Esophagus squamous epithelium (tissue), 5 donors: ENCODE measurements around the gene LAMC3. TPM values are rescaled to one million over a fixed set of nuclear protein-coding genes. Genes with fewer than 3 reads are reported as not detected.

Experiments used
- DNase-seq: peaks from one replicate; lab custom pipeline; 2025; lab: John Stamatoyannopoulos, UW
- H3K27ac ChIP-seq, 4 donors: fragments of 200-600 bp; sonication (generic); one replicate each; pipeline ENCODE4 v1.5.1; 2016 to 2019; ENCODE audit warnings: mild to moderate bottlenecking in 1 of 4
- H3K27me3 ChIP-seq, 4 donors: fragments of 200-600 bp; sonication (generic); 1 replicate in 3 of 4; 2 replicates in 1 of 4; pipeline versions ENCODE4 v1.5.1 to v1.6.0; 2017 to 2021; ENCODE audit warnings: antibody characterized with exemption in 1 of 4
- H3K36me3 ChIP-seq, 3 donors: fragments of 200-600 bp; sonication (generic); one replicate each; pipeline ENCODE4 v1.5.1; 2016 to 2019
- H3K4me1 ChIP-seq, 3 donors: fragments of 200-600 bp; sonication (generic); one replicate each; pipeline ENCODE4 v1.5.1; 2017 to 2019
- H3K4me3 ChIP-seq, 4 donors: fragments of 200-600 bp; sonication (generic); 1 replicate in 3 of 4; 2 replicates in 1 of 4; pipeline ENCODE4 v1.5.1; 2016 to 2019; ENCODE audit warnings: mild to moderate bottlenecking in 2 of 4, moderate library complexity in 1 of 4
- H3K9me3 ChIP-seq, 3 donors: fragments of 200-600 bp; sonication (generic); one replicate each; pipeline ENCODE4 v1.5.1; 2016 to 2019
- CTCF ChIP-seq, 6 experiments: fragments of 450-650 bp in 4 of 6; fragments of 200-600 bp in 2 of 6; sonication (generic) in 2 of 6; IDR thresholded peaks; one replicate each; pipeline ENCODE4 v1.5.1; 2016 to 2019; ENCODE audit warnings: antibody characterized with exemption in 6 of 6, mild to moderate bottlenecking in 4 of 6, moderate library complexity in 4 of 6
- POLR2A ChIP-seq, 4 donors: fragments of 450-650 bp; IDR thresholded peaks; one replicate each; pipeline ENCODE4 v1.6.1; 2017; ENCODE audit warnings: antibody characterized with exemption in 4 of 4, mild to moderate bottlenecking in 4 of 4, moderate library complexity in 3 of 4
- WGBS, 2 donors: methylation state at CpG; one replicate each; pipeline ENCODE4 v1.1.5; 2018; 5-methylcytosine and 5-hydroxymethylcytosine counted together
- intact Hi-C: fragments of 100-400 bp; cut with DNase I; formaldehyde crosslinking; loops from one replicate; pipeline ENCODE4 v1.15.0; 2022
- total RNA-seq, 4 donors: library from RNA; depleted of rRNA; stranded (reverse); fragments of >200 nt; gene quantifications; one replicate each; pipeline ENCODE4 v1.1.0, GENCODE V29; 2016
- donor health status: DM: yes; HTN: yes; CAD: no.

The LAMC3 gene
- total RNA-seq, 4 donors from 2014 or later, result 0.53 to 4.6 (median 2.7) TPM

- H3K9me3 ChIP-seq, result no peaks in the 10 kb centered on the region
- WGBS, 2 donors, result 69 to 71% methylated on average over 5 to 8 of the region's 9 CpGs
- no peak overlapping the region for H3K4me3 ChIP-seq
- TF ChIP-seq POLR2A (IDR thresholded peaks at IDR 0.05) (no peak), CTCF (IDR thresholded peaks at IDR 0.05) (no peak)
- intact Hi-C loops, result no loop called here
- H3K27ac ChIP-seq, result no peak overlapping the region
- H3K36me3 ChIP-seq, result no peaks in the 10 kb centered on the region
- DNase-seq, result no peak
- H3K4me1 ChIP-seq, result peaks cover 6 to 54% (median 18%) of the 10 kb centered on the region in 3 donors
- peaks cover 0 to 29% (median 0%) of the 10 kb centered on the region in 4 donors for H3K27me3 ChIP-seq
Measured at GRCh38 chr9:131100445-131100844, 91.5 kb downstream of the LAMC3 start.

GRCh38 chr9:131101207-131101964 is 92.4 kb downstream of the LAMC3 start:
- H3K36me3 ChIP-seq, result peaks cover 0 to 8% (median 0%) of the 10 kb centered on the region in 3 donors
- no peak overlapping the region for H3K4me3 ChIP-seq
- H3K9me3 ChIP-seq, result no peaks in the 10 kb centered on the region
- H3K27ac ChIP-seq, result no peak overlapping the region
- intact Hi-C loops, result no loop called here
- WGBS, 2 donors, result 83 to 94% methylated on average over 8 to 9 of the region's 11 CpGs
- DNase-seq, result no peak
- H3K4me1 ChIP-seq, result peaks cover 0 to 44% (median 8%) of the 10 kb centered on the region in 3 donors
- TF ChIP-seq POLR2A (IDR thresholded peaks at IDR 0.05) (no peak), CTCF (IDR thresholded peaks at IDR 0.05) (no peak)
- H3K27me3 ChIP-seq, result peaks cover 0 to 20% (median 0%) of the 10 kb centered on the region in 4 donors

GRCh38 chr9:131103024-131103423 is 94.0 kb downstream of the LAMC3 start:
- Histone ChIP-seq H3K4me1 (peaks cover 0 to 28% (median 0%) of the 10 kb centered on the region in 3 donors), H3K27ac (no peak overlapping the region), H3K4me3 (no peak overlapping the region), H3K9me3 (no peaks in the 10 kb centered on the region), H3K36me3 (peaks cover 0 to 10% (median 0%) of the 10 kb centered on the region in 3 donors), H3K27me3 (peaks cover 0 to 4% (median 0%) of the 10 kb centered on the region in 4 donors)
- no peak for DNase-seq
- intact Hi-C loops, result no loop called here
- TF ChIP-seq CTCF (IDR thresholded peaks at IDR 0.05) (no peak), POLR2A (IDR thresholded peaks at IDR 0.05) (no peak)
- 73 to 84% methylated on average over 8 of the region's 9 CpGs for WGBS, 2 donors

GRCh38 chr9:131103535-131103934 is 94.6 kb downstream of the LAMC3 start:
- WGBS, 2 donors, result 70 to 82% methylated on average over 2 to 3 of the region's 3 CpGs
- Histone ChIP-seq H3K9me3 (no peaks in the 10 kb centered on the region), H3K36me3 (peaks cover 0 to 10% (median 0%) of the 10 kb centered on the region in 3 donors), H3K27ac (no peak overlapping the region), H3K4me1 (peaks cover 0 to 24% (median 0%) of the 10 kb centered on the region in 3 donors), H3K27me3 (no peaks in the 10 kb centered on the region), H3K4me3 (no peak overlapping the region)
- TF ChIP-seq POLR2A (IDR thresholded peaks at IDR 0.05) (no peak), CTCF (IDR thresholded peaks at IDR 0.05) (no peak)
- DNase-seq, result no peak
- intact Hi-C loops, result no loop called here

GRCh38 chr9:131104016-131104740 is 95.2 kb downstream of the LAMC3 start:
- intact Hi-C loops, result no loop called here
- H3K27me3 ChIP-seq, result no peaks in the 10 kb centered on the region
- no peak for DNase-seq
- peaks cover 0 to 10% (median 0%) of the 10 kb centered on the region in 3 donors for H3K36me3 ChIP-seq
- H3K4me1 ChIP-seq, result peaks cover 0 to 18% (median 0%) of the 10 kb centered on the region in 3 donors
- H3K27ac ChIP-seq, result no peak overlapping the region
- no peak for TF ChIP-seq POLR2A (IDR thresholded peaks at IDR 0.05)
- no peak for TF ChIP-seq CTCF (IDR thresholded peaks at IDR 0.05)
- no peaks in the 10 kb centered on the region for H3K9me3 ChIP-seq
- WGBS, 2 donors, result 65 to 66% methylated on average over 2 to 3 of the region's 5 CpGs
- no peak overlapping the region for H3K4me3 ChIP-seq
